Activated naive CD4-positive, alpha-beta T cell treated with anti-CD3 and anti-CD28 coated beads, Interleukin-2, amount 50 U/mL, for 16 hours (primary cell): ENCODE measurements around the gene PCDHB1.

Source experiments
- DNase-seq: peaks from one replicate; pipeline ENCODE4 v3.0.0-alpha.2; 2020

PCDHB1 gene, protein sequence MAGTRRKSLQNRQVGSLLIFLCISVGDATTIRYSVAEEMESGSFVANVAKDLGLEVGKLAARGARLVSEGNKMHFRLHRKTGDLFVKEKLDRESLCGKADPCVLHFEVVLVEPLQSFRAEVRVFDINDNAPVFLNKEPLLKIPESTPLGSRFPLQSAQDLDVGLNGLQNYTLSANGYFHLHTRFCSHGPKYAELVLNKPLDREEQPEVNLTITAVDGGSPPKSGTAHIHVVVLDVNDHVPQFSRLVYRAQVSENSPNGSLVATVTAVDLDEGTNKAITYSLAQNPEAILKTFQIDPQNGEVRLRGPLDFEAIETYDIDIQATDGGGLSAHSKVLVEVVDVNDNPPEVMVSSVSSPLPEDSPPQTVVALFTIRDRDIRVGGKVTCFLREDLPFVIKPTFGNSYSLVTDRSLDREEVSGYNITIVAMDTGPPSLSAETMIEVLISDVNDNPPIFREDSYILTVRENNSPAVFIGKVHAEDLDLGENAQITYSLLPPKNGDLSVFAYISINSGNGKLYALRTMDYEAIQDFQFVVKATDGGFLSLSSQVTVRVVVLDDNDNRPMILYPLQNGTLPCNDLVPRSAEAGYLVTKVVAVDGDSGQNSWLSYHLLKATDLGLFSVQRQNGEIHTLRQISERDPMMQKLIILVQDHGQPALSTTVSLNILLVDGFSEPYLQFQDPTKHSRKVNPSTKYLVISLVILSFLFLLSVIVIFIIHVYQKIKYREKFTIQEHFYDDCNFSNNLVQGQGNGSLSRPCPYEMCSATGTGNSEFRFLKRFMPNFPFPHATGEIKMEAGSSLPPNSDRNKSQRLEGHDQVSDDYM

DNA sequence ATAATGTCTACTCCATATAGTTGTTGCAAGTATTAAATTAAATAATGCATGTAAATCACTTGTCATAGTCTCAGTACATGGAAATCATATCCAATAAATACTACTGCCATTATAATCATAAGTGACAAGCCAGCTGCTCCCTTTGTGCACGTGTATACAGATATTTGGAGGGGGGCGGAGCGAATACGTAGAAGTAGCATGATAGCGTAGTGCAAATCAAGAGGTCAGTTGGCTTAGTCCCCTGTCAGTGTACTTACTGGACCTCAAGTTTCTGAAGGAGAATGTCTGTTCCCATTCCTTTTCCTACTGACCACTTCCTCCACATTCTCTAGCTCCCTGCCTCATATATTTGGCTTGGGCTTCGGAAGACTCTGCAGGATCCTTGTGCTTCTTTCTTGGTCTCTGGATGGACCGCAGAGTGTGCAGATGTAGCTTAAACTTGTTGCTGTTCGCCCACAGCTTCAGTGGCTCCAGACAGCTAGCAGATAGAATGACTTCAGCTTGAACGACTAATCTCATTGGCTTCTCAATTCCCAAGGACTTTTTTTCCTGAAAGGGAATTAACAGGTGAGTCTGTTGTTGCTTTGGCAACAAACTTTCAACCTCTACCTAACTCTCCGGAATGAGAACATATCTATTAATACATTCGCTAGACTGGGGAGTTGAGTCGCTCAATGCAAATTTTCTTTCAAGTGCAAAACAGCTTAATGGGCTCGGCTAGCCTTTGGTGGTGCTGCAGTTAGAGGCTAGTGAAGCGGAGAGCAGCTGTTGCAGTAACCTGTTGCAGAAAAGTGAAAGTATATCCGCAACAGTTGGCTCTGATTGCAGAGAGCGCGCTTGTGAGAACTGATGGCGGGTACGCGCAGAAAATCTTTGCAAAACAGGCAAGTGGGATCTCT lies at the start of gene PCDHB1:
TSS of gene PCDHB1 (plus strand) at position 753 of the 899 bp plus-strand sequence. CDS start at position 850, 97 bp downstream.
- no peak for DNase-seq

DNA sequence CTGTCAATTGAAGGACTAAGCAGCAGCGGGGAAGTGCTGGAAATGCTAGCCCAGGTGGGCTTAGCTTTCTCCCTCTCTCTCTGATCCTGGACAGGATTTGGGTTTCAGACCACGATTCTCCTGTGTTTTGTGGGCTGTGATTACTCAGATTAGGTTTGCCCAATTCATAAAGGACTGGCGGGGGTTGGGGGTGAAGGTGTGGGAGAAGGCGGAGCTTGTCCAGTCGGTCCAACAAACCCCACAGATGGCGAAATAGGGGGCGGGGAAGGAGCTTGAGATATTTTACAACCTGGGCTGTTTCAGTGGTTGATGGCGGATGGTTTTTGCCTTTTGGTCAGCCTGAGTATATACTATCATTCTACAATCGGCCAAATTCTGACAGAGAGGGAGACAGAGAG lies 49.7 kb upstream of the PCDHB1 start:
- DNase-seq = no peak

DNA sequence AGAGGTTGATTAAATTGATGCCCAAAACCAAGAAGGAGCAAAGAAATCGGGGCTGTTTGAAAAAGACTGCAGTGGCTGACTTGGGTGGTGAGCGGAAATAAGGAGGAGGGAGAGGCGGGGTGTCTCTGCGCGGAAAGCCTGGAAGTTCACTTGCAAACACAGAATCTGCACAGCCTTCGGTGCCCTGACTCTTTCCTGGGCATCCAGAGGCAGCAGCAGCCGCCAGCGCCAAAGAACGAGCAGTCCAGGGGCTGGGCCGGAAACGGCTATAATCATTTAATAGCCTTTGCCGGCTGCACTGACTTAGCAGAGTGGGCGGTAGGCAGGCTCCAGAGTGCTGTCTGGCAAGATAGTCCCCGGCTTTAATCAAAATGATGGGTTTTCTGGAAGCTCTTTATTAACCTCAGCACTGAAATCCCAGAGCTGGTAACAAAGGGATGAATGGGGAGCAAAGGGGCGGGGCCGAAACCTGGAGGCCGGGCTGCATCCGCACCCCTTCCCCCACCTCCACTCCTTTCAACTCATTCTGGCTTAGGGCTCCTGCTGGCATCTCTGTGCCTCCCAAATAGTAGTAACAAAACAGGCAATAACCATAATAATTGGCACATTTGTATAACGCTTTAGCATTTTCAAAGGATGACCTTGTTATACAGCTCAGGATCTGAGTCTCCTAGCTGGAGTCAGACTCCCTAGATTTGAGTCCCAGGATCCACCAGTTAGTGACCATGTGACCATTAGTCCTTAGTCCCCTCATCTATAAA lies 49.1 kb upstream of the PCDHB1 start:
- no peak for DNase-seq

DNA sequence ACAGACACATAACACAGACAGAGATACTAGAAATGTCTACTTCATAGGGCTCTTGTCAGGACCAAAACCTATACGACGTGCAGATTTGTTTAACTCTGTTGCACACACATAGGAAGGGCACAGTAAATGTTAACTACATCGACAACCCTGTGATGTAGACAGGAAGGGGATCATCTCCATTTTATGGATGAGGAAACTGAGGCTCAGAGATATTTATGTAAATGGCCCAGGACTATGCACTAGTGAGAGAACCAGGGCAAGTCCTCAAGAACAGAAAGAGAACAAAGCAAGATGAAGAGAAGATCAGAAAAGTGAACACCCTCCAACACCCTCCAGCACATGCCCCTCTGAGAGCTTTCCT lies 48.6 kb upstream of the PCDHB1 start:
- DNase-seq = no peak

DNA sequence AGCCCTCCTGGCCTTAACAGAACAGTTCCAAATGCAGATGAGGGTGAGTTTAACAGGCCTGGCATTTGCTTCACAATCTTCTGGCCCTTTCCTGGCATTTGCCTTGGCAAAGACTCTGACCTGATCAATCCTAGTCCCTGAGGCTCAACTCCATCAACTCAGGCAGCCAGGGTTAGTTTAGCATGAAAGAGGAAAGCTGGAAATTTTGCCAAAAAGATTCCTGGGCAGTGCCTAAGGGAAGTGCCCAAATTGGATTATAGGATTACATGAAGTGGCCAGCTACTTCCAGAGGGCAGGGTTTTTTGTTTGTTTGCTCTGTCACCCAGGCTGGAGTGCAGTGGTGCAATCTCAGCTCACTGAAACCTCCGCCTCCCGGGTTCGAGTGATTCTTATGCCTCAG lies 48.1 kb upstream of the PCDHB1 start:
- no peak for DNase-seq

DNA sequence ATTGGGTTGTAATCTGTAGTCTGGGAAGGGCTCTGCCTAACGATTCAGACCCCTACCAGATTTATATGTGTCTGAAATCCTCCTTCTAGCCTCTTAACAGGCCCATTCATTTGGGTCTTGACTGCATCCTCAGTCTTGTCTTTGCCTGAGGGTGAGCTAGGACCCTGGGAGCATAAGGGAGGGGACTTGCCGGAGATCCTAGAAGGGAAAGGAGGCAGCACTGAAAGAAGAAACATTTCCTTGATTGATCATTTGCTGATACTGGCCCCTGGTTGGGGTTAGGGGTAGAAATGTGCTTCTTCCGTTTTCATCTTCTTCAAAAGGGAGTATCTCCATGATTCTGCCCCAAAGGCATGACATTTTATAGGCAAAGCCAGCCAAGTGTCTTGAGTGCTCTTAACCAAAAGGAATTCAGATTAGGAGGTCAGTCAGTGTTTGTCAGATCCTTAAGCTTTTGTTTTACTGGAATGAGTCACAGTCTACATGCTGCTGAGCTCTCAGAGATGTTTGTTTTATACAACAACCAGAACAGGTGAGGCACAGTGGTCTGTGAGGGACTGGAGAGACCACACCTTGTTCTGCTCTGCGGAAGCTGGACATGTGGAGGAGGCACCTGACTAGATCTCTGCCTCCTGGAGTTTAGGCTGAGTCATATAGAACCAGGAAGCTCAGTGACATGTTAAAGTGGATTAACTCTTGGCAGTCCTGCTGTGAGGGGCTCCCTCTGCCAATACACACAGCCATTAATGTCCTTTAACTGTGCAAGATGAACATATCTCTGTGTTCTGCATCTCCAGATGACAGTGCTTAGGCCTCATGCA lies 47.2 kb upstream of the PCDHB1 start:
- no peak for DNase-seq

DNA sequence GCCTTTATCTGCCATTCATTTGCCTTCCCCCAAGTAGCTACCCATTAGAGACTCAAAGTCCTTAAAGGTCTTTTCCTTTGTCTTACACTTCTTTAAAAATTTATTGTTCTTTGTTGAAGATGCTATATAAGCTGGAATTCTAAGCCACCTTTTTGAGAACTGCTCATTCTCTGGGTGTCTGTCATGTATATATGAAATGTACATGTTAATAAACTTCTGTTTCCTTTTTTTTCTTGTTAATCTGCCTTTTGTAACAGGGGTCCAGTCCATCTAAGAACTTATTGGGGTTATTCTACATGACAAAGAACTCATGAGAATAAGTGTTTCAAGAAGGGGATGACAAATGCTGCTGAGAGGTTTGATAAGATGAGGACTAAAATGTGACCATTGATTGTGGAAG lies 43.4 kb upstream of the PCDHB1 start:
- DNase-seq = no peak

DNA sequence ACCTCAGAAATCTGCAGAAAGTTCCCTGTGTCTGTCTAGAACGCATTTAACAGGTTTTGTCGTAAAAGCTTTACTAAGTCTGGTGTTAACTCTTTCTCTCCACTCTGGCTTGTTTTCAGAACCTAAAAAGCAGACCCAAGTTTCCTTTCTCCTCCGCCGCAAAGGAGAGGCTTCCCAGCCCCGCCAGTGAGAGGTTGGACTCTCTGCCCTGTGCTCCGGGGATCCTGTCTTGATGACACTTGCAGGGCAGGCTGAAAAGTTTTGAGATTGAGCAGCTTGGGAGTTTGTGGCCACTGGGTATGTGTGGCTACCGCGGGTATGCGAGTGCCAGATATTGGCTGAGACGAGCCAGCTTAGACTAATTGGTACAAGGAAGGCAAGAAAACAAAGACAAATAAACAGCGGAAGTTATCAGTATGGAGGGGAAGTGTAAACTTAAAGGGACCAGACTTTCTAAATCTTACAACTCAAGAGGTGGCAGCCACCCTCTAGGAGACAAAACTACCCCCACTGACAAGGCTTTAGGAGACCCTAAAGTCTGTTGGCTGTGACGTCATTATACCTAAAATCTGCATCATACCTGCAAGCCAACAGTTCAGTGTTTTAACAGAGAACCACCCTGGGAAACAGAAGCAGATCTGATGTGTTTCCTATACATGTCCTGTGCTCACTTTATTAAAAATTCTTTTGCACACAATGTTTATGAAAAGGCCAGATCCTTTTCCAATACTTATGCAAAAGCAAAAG lies 41.0 kb upstream of the PCDHB1 start:
- no peak for DNase-seq

DNA sequence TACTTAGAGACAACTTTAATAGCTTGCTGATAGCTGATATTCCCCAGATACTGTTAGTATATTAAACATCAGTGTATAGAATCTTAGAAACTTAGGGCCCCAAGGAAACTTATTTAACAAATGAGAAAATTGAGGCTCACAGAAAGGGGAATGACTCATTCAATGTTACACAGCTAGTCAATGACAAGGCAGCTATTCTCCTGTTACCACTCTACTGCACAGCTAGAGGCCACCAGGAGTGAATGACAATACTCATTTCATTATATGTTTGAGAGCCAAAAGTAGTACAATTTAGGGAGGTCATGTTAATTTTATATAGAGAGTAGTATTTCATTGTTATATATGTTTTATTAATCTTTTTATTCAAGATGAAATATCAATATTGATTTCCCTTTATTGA lies 33.2 kb upstream of the PCDHB1 start:
- no peak for DNase-seq

DNA sequence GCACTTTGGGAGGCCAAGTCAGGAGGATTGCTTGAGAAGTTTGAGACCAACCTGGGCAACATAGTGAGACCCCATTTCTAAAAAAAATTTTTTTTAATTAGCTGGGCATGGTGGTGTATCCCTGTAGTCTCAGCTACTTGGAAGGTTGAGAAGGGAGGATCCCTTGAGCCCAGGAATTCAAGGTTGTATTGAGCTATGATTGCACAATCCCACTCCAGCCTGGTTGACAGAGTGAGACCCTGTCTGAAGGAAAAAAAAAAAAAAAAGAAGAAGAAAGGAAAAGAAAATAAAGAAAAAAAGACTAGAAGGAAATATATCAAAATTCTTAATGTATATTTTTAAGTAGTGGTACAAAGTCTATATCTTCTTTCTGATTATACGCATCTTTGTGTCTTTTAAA lies 28.8 kb upstream of the PCDHB1 start:
- DNase-seq = no peak

DNA sequence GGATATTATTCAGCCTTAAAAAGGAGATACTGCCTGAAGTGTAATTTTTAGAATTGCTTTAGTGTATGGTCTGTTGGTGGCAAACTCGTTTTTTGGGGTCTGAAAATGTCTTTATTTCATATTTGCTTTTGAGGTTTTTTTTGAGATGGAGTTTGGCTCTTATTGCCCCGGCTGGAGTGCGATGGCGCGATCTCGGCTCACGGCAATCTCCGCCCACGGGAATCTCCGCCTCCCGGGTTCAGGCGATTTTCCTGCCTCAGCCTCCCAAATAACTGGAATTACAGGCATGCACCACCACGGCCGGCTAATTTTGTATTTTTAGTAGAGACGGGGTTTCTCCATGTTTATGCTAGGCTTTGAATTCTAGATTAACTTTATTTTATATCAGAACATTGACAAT lies 20.2 kb upstream of the PCDHB1 start:
- no peak for DNase-seq

DNA sequence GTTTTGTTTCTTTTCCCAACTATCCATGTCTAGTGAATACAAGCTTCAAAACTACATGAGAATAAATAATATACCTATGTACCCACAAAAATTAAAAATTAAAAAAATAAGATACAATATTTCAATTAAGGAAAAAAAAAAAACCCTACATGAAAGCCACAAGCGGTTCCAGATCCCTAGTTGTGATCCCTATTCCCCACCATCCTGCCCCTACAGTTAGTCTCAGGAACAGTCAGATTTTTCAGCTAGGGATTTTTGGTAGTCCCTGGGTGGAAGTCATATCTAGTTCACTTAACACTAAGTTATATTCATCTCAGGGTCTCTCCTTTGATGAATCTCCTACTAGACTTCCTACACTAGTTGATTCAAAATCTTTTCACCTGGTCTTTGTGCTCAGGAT lies 18.5 kb upstream of the PCDHB1 start:
- no peak for DNase-seq

DNA sequence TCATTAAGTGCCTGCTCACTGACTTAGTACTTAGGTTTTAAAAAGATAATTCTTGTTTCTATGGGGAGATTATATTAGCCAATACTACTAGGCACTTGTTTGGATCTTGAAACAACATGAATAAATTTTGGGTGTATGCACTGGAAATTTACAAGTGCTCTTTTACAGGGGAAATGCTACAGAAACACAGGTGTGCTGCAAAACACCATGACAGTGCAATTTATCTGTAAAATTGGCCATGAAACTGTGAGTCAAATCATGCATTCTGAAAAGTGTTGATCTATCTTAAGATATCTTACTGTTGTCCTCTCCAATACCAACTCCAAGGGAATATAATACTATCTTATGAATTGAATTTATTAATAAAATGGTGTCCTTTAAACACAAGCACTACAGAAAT lies 12.1 kb upstream of the PCDHB1 start:
- DNase-seq = no peak

DNA sequence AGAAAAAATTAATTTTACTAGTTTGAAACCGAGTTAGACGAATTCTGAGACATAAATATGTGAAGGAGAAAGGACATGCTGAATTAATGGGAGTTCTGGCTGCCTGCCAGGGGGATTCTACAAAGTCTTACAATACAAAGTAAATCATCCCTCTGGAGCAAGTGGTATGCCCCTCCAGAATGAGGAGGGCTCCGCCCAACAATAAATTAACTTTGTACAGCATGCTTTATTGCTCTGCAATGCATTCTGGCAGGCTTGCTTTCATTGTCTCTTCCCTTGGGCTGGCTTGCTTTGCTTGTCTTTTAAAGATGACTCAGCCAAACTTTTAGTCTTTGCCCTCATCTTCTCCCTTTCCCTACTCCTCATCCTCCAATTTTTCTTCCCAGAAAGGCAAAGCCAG lies 11.7 kb upstream of the PCDHB1 start:
- DNase-seq = no peak

DNA sequence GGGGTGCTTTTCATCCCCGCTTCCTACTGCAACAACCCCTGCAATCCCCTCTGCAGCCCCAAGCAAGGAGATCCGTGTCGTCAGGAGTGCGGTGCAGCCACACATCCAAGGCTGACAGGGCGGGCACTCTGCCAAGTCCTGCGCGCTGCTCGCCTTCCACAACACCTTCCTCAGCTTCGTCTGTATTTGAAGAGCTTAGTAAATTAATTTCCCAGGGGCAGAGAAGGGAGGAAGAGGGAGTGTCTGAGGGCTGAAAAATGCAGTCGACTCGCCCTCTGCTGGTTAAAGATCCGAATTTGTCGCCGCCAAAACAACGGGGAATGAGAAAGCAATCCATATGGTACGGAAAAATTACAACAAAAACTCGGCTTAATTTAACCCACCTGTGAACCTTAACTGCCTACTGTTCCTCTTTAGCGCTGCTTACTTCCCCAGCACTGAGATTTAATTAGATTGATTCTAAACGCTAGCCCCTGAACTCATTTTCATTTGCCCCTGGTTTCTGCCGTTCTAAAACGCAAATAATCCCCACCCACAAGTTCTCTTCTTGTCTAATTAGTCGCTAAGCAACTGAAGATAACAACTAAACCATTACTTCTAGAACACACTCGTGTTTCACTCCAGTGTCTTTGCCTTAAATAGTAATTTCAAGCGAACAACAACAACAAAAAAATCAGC lies 10.9 kb upstream of the PCDHB1 start:
- no peak for DNase-seq

DNA sequence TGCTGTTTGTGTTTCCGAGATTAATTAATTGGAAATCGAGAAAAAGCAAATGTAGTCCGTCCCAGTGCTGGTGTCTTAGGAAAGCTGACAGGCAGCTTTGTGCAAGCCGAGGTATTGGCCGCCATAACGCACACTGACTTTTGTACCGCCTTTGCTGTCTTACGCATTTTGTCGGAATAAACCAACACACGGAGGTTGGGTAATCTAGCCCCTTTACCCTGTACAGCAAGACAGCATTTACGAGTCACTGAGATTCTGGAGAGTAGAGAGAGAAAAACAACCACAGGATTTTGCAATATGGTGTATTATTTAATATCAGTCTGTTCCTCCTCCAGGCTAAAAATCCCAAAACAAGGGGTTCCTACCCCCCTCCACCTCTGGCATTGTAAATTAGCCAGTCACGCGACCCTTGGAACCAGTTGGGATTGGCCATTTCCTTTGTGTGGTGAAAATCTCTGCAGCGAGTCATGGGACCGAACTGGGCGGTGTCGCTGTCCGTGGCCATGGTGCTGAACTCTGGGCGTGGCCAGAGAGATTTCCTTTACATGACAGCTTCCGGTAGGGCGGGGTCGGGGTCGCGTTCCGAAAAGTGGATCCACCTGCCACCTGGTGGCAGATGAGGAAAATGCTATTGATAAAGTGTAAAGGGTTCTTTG lies 10.3 kb upstream of the PCDHB1 start:
- DNase-seq = peak; percentile 57

DNA sequence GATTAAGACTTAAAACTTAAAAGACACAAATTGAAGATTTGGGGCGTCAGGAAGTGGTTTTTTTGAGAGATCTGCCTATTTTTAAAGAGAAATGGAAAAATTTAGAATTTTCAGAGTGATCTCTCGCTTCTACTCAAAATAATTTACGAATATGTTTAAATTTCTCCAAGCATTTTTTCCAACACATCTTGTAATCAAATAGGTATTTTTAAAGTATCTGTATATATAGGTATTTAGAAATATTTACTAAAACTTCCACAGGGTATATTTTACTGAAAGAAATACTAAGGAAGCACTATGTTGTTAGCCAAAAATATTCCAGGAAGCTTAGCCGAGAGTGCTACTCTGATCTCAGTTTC lies 9.8 kb upstream of the PCDHB1 start:
- no peak for DNase-seq

DNA sequence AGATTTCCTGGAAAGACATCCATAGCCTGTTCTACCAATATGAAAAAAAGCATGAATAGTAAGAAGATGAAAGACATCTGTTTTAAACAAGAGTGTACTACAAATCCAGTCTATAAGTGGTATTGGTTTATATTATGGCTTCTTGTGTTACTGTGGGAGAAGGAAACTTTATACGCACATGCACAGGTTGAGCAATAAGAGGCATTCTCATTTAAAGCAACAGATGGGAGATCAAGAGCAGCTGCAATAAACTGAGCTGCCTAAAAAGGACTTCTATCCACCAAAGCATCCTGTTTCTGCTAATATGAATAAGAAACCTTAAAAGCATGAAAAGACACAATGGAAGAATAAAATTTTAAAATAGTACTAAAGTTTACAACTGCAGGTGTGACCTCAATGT lies 8.6 kb upstream of the PCDHB1 start:
- no peak for DNase-seq

DNA sequence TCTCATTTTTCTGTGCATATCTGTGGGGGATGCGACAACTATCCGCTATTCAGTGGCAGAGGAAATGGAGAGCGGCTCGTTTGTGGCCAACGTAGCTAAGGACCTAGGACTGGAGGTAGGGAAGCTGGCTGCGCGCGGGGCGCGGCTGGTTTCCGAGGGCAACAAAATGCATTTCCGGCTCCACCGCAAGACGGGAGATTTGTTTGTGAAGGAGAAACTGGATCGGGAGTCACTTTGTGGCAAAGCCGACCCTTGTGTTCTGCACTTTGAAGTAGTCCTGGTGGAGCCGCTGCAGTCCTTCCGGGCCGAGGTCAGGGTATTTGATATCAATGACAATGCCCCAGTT lies 320 bp downstream of the PCDHB1 start:
- no peak for DNase-seq

DNA sequence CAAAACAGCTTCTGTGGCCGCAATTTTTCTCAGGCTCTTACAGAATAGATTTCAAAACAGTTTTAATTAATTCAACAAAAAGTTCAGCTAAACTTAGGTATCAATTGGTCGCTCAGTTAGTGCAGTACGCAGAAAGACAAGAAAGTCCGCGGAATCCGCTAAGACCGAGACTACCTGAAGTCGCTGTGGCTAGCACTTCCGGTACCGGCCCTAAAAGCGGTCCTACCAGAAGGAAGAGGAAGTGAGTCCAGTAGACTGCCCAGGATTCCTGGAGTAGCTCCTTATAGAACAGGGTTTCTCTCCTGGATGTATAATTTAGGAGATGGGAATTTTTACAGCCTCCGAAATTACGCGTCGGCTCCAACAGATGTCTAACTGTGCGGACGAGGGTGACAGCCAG lies 26.7 kb downstream of the PCDHB1 start:
- no peak for DNase-seq
